Measurements from ENCODE around the gene RGSL1. TPM values are rescaled to one million over a fixed set of nuclear protein-coding genes. Genes with fewer than 3 reads are reported as not detected.

The RGSL1 gene
- polyA plus RNA-seq, 1 donor from 2014 or later: not detected

Small RNA genes within 50 kb of the gene (small RNA-seq; reads per million reads assigned to genes)
- 0 reads per million in 3 experiments for gene RF00017

Other genes starting within 250 kb of the RGSL1 start
- 219 and 225 TPM in 2 replicates for gene GLUL, start 58.4 kb upstream of the RGSL1 start, polyA plus RNA-seq
- not detected in 2 replicates for gene TEDDM1, start 49.5 kb upstream of the RGSL1 start, polyA plus RNA-seq
- 0.47 and 0.76 TPM in 2 replicates for gene RNASEL, start 139.1 kb downstream of the RGSL1 start, polyA plus RNA-seq
- gene RGS16, start 154.2 kb downstream of the RGSL1 start, polyA plus RNA-seq: 1.1 and 2.3 TPM in 2 replicates
- gene RGS8, start 234.4 kb downstream of the RGSL1 start, polyA plus RNA-seq: 2.9 and 8.3 TPM in 2 replicates

All from neural cell (in vitro differentiated cells).